ENCODE results near the gene PSORS1C2.

DNA sequence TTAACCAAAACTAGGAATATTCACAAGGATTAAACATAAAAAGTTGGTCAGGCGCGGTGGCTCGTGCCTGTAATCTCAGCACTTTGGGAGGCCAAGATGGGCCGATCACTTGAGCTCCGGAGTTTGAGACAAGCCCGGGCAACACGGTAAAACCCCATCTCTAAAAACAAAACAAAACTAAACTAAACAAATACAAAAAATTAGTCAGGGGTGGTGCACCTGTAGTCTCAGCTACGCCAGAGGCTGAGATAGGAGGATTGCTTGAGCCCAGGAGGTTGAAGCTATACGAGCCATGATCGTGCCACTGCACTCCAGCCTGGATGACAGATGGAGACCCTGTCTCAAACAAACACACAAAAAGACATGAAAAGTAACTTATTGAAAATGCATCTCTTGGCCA is 3.2 kb downstream of the PSORS1C2 start:
- TF ChIP-seq POLR2AphosphoS5 (IDR thresholded peaks at IDR 0.05; ENCODE audit: borderline replicate concordance, low read depth, low read length) (no peak), EZH2 (IDR thresholded peaks at IDR 0.05) (no peak)
